ENCODE measurements around the gene CCDC197.

CCDC197 gene

GRCh38 chr14:93967637-93968250 is 29.4 kb upstream of the CCDC197 start:
- TF ChIP-seq, protein P1, sequence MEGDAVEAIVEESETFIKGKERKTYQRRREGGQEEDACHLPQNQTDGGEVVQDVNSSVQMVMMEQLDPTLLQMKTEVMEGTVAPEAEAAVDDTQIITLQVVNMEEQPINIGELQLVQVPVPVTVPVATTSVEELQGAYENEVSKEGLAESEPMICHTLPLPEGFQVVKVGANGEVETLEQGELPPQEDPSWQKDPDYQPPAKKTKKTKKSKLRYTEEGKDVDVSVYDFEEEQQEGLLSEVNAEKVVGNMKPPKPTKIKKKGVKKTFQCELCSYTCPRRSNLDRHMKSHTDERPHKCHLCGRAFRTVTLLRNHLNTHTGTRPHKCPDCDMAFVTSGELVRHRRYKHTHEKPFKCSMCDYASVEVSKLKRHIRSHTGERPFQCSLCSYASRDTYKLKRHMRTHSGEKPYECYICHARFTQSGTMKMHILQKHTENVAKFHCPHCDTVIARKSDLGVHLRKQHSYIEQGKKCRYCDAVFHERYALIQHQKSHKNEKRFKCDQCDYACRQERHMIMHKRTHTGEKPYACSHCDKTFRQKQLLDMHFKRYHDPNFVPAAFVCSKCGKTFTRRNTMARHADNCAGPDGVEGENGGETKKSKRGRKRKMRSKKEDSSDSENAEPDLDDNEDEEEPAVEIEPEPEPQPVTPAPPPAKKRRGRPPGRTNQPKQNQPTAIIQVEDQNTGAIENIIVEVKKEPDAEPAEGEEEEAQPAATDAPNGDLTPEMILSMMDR (IDR thresholded peaks at IDR 0.05; ENCODE audit: extremely low read depth, missing control alignments): no peak
- peak; percentile 75 for DNase-seq (ENCODE audit: low spot score)

GRCh38 chr14:93969082-93969828 is 27.8 kb upstream of the CCDC197 start:
- no peak for DNase-seq (ENCODE audit: low spot score)
- TF ChIP-seq, protein P1 (IDR thresholded peaks at IDR 0.05; ENCODE audit: extremely low read depth, missing control alignments): no peak

DNA sequence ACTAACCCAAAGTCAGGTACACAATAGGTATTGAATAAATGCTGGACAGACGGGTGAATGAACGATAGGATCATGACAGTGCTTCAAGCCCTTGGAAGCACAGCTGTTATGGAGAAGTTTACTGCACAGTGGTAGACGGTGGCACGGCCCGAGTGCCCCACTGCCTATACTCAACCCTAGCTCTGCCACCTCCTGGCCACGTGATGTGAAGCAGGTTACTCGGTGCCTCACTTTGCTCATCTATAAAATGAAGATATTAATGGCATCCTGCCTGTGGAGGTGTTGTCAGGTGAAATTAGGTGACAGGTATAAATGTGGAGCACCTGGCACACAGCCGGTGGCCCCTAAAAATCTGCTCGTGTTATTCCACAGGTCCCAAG is 26.5 kb upstream of the CCDC197 start:
- no peak for DNase-seq (ENCODE audit: low spot score)
- TF ChIP-seq, protein P1 (IDR thresholded peaks at IDR 0.05; ENCODE audit: extremely low read depth, missing control alignments): no peak

- TF ChIP-seq, protein P1 (IDR thresholded peaks at IDR 0.05; ENCODE audit: extremely low read depth, missing control alignments): no peak
- peak; percentile 69 for DNase-seq (ENCODE audit: low spot score)
Measured at GRCh38 chr14:93970965-93971634, 26.0 kb upstream of the CCDC197 start.

DNA sequence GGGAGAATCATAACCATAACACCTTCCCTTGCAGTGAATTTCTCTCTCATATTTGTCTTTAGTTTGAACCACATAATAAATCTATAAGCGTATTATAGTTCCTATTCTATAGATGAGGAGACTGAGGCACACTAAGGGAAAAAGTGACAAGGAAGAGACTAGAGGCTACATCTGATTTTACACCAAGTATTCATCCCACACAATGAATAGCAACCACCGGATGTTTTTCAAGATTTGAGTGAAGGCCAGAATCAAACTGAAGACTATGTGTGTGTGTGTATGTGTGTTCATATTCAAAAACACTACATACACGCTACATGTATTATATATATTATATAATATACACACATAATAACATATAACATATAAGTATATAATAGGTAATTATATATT is 25.5 kb upstream of the CCDC197 start:
- TF ChIP-seq, protein P1 (IDR thresholded peaks at IDR 0.05; ENCODE audit: extremely low read depth, missing control alignments): no peak
- DNase-seq (ENCODE audit: low spot score): no peak

- DNase-seq (ENCODE audit: low spot score): no peak
- TF ChIP-seq, protein P1 (IDR thresholded peaks at IDR 0.05; ENCODE audit: extremely low read depth, missing control alignments): no peak
Measured at GRCh38 chr14:93972618-93973205, 24.4 kb upstream of the CCDC197 start.

DNA sequence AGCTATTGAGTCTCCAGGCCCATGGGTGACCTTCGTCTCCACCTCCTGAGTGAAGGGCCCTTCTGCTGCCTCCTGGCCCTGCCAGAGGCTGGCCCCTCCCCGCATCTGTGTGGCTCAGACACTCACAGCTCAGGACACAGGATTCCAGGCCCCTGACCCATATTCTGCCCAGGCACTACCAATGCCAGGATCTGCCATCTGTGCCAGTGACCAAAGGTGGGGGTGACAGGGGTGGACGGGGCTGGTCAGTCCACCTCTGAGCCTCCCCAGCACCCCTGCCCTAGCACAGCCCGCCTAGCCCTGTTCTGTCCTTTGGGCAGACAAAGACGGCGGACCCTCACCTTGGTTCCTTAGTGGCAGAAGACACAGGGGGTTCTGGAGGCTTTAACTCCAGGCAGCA is 23.5 kb upstream of the CCDC197 start:
- no peak for DNase-seq (ENCODE audit: low spot score)
- TF ChIP-seq, protein P1 (IDR thresholded peaks at IDR 0.05; ENCODE audit: extremely low read depth, missing control alignments): no peak

Measured in GM20000 (cell line).